ENCODE results near the gene GPR42.
A peak's percentile ranks its signal among the peaks of the same experiment; 100 is the strongest.
"Not testable (repeated sequence)": the region's sequence is repeated elsewhere in the genome, so short reads cannot be mapped to it uniquely, and the experiment has no call there.

GPR42 gene

GRCh38 chr19:35397064-35397463, 26.2 kb downstream of the GPR42 start:
- DNase-seq = no peak

GRCh38 chr19:35398570-35398969, 27.7 kb downstream of the GPR42 start:
- DNase-seq = no peak

- DNase-seq = no peak
Observed at GRCh38 chr19:35399231-35399630, 28.4 kb downstream of the GPR42 start.

GRCh38 chr19:35399948-35400772, 29.3 kb downstream of the GPR42 start:
- no peak for DNase-seq

GRCh38 chr19:35400773-35401100, 29.9 kb downstream of the GPR42 start:
- DNase-seq = no peak

- not testable (repeated sequence) for DNase-seq
Observed at GRCh38 chr19:35401416-35401815, 30.5 kb downstream of the GPR42 start.

- peak; percentile 43 for DNase-seq
Observed at GRCh38 chr19:35403116-35403760, 32.4 kb downstream of the GPR42 start.

- DNase-seq = peak; percentile 64
Observed at GRCh38 chr19:35404879-35405622, 34.2 kb downstream of the GPR42 start.

- no peak for DNase-seq
Observed at GRCh38 chr19:35407619-35408018, 36.8 kb downstream of the GPR42 start.

- no peak for DNase-seq
Observed at GRCh38 chr19:35408284-35409171, 37.7 kb downstream of the GPR42 start.

- no peak for DNase-seq
Observed at GRCh38 chr19:35409191-35409590, 38.3 kb downstream of the GPR42 start.

GRCh38 chr19:35410487-35410886, 39.6 kb downstream of the GPR42 start:
- no peak for DNase-seq

GRCh38 chr19:35414442-35414841, 43.6 kb downstream of the GPR42 start:
- peak; percentile 26 for DNase-seq

- no peak for DNase-seq
Observed at GRCh38 chr19:35416331-35416730, 45.5 kb downstream of the GPR42 start.

GRCh38 chr19:35417278-35417677, 46.4 kb downstream of the GPR42 start:
- DNase-seq = no peak

GRCh38 chr19:35417713-35418534, 47.1 kb downstream of the GPR42 start:
- DNase-seq = no peak

- no peak for DNase-seq
Observed at GRCh38 chr19:35419046-35419445, 48.2 kb downstream of the GPR42 start.

- DNase-seq = no peak
Observed at GRCh38 chr19:35419805-35420204, 48.9 kb downstream of the GPR42 start.

- DNase-seq = no peak
Observed at GRCh38 chr19:35421362-35421761, 50.5 kb downstream of the GPR42 start.
